ENCODE data around the gene MTA3. TPM values are rescaled to one million over a fixed set of nuclear protein-coding genes. Genes with fewer than 3 reads are reported as not detected.

The MTA3 gene
- total and polyA plus RNA-seq, 8 donors = 23.9 to 82.8 (median 70.6) TPM

DNA sequence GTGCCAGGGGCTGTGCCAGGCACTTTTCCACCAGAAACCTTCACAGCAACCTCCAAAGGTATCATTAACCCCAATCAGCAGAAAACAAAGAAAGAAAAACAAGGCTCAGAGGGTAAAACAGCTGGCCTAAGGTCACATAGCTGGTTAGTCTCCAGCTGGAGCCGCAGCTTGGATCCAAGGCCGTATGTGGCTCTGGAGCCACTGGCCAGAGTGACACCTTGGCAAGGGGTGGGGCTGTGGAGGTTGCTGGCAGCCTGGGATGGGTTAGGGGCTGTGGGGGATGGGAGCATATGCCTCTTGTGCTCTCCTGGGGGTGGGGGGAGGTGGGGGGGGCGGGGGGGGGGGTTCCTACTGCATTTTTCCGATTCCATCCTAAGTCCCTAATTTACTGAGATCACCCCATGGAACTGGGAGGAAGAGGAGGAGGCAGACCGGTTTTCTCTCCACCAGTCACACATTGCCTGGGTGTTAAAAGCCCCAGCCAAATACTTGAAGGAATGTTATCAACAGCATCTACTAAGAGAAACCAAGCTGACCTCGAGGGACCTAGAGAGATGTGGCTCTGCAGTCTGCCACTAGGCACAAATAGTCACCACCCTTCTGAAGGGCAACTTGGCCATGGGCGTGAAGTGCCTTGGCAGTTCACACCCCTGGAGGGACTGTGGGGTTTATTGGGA is 215.9 kb downstream of the MTA3 start:
- Histone ChIP-seq H3K27ac (no peak overlapping the region), H3K9me3 (peaks cover 0 to 13% of the 10 kb centered on the region in 2 donors), H3K36me3 (no peaks in the 10 kb centered on the region), H3K4me3 (no peak overlapping the region), H3K27me3 (no peaks in the 10 kb centered on the region), H3K4me1 (no peaks in the 10 kb centered on the region)
- TF ChIP-seq, protein P1, sequence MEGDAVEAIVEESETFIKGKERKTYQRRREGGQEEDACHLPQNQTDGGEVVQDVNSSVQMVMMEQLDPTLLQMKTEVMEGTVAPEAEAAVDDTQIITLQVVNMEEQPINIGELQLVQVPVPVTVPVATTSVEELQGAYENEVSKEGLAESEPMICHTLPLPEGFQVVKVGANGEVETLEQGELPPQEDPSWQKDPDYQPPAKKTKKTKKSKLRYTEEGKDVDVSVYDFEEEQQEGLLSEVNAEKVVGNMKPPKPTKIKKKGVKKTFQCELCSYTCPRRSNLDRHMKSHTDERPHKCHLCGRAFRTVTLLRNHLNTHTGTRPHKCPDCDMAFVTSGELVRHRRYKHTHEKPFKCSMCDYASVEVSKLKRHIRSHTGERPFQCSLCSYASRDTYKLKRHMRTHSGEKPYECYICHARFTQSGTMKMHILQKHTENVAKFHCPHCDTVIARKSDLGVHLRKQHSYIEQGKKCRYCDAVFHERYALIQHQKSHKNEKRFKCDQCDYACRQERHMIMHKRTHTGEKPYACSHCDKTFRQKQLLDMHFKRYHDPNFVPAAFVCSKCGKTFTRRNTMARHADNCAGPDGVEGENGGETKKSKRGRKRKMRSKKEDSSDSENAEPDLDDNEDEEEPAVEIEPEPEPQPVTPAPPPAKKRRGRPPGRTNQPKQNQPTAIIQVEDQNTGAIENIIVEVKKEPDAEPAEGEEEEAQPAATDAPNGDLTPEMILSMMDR (IDR thresholded peaks at IDR 0.05) = no peak
- DNase-seq = no peak
- no peak for ATAC-seq
- intact Hi-C loops (cut with DNase I) = no loop called here

DNA sequence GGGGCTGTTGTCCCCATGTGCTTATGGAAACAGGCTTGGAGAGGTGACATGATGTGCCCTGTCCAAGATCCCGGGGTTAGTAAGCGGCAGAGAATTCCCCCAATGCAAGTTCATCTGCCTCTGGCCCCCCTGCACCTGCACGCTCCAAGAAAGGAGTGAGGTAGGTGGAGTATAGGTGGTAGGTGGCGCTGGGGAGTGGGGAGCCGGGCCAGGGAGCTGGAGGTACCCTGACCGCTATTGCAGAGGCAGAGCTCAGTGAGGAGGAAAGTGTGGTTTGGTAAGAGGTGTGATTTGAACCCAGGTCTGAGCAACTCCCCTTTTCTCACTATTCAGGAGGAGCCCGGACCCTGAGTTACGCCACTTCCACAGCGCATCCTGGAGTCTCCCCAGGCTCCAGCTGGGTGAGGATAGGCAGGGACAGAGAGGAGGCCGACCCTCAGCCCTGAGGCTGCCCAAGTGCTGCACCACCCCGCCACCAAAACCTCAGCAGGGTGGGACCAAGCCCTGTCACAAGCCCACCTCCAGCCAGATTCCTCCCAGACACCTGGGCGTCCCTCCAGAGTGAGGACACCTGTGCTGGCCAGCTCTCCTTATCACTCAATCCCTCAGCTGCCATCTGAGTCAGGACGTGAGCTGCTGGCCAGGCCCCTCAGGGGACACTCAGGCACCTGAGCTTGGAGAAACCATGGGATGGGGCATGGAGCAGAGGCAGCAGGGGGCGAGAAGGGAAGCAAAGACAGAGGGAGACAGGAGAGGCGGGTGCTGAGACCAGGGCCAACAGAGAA is 218.3 kb downstream of the MTA3 start:
- Histone ChIP-seq H3K4me1 (peaks cover 0 to 1% of the 10 kb centered on the region in 2 donors), H3K27ac (no peak overlapping the region), H3K9me3 (no peaks in the 10 kb centered on the region), H3K27me3 (no peaks in the 10 kb centered on the region), H3K4me3 (no peak overlapping the region), H3K36me3 (no peaks in the 10 kb centered on the region)
- TF ChIP-seq, protein P1 (IDR thresholded peaks at IDR 0.05) = no peak
- DNase-seq (no peak), ATAC-seq (no peak)
- intact Hi-C loops (cut with DNase I) = no loop called here

DNA sequence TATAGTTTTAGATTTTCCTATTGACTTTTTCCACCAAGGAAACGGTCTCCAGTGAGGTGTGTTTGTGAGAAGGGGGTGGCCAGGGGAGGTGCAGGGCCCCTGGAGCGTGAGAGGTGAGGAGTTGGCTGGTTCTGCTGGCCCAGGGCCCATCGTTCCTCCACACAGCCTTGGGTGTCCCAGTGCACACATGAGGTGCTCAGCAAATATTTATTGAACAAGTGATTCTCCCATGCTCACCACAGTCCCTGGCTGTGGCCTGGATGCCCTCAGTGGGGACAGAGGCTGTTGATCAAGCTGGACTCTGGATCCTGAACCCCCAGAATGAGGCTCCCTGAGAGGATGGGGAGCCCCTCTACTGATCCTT is 219.0 kb downstream of the MTA3 start:
- H3K27ac ChIP-seq = no peak overlapping the region
- no peaks in the 10 kb centered on the region for H3K36me3 ChIP-seq
- peaks cover 0 to 4% of the 10 kb centered on the region in 2 donors for H3K4me1 ChIP-seq
- DNase-seq (no peak), ATAC-seq (no peak)
- H3K4me3 ChIP-seq = no peak overlapping the region
- peaks cover 0 to 1% of the 10 kb centered on the region in 2 donors for H3K27me3 ChIP-seq
- intact Hi-C loops (cut with DNase I) = no loop called here
- H3K9me3 ChIP-seq = no peaks in the 10 kb centered on the region
- TF ChIP-seq, protein P1 (IDR thresholded peaks at IDR 0.05) = no peak

DNA sequence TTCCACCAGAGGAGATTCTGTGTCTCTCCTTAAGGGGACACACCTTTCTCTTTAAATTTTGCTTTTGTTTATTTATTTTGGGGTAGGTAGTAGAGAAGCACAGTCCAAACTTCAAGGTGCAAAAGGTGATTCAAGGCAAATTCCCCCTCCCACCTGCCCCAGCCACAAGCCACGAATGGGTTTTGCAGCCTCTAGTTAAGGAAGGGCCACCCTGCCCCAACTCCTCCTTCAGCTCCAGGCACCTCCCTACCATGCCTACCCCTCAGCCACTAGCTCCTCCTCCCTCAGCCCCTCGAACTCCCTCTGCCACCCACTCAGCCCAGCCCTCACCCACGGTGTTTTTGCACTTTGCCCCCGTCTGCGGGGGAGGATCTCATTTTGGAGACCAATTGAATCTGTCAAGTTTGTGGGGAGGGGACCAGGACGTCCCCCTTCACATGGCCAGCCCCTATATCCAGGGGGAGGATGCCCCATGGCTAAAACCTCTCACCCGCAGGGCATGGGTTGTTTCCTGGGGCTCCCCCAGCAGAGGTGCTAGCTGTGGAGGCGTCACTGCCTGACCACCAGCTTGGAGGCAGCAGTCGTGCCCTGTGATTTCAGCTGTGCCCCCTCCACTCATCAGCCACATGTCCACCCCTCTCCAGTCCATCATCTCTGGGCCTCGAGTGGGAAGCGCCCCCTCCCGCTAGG is 219.5 kb downstream of the MTA3 start:
- peaks cover 0 to 4% of the 10 kb centered on the region in 2 donors for H3K4me1 ChIP-seq
- no peaks in the 10 kb centered on the region for H3K9me3 ChIP-seq
- no peaks in the 10 kb centered on the region for H3K36me3 ChIP-seq
- H3K27ac ChIP-seq = no peak overlapping the region
- TF ChIP-seq, protein P1 (IDR thresholded peaks at IDR 0.05) = no peak
- ATAC-seq (no peak), DNase-seq (no peak)
- intact Hi-C loops (cut with DNase I) = no loop called here
- H3K27me3 ChIP-seq = peaks cover 0 to 6% of the 10 kb centered on the region in 2 donors
- no peak overlapping the region for H3K4me3 ChIP-seq

DNA sequence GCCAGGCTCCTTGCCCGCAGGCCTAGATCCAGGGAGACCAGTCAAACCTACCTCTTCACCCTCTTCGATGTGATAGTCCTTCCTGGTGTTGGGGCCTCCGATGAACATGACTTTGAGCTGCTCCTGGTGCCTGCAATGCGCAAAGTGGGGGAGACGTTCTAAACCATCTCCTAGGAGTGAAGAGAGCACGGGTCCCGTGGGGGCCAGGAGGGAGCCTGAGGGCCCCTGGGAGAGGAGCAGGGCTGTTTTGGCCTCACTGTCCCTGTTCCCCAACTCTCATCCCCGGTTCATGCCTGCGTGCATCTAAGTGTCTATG is 220.0 kb downstream of the MTA3 start:
- TF ChIP-seq, protein P1 (IDR thresholded peaks at IDR 0.05) = no peak
- peaks cover 0 to 9% of the 10 kb centered on the region in 2 donors for H3K4me1 ChIP-seq
- H3K27me3 ChIP-seq = peaks cover 0 to 11% of the 10 kb centered on the region in 2 donors
- no peak overlapping the region for H3K27ac ChIP-seq
- DNase-seq = no peak
- no peaks in the 10 kb centered on the region for H3K9me3 ChIP-seq
- intact Hi-C loops (cut with DNase I) = no loop called here
- no peaks in the 10 kb centered on the region for H3K36me3 ChIP-seq
- no peak for ATAC-seq
- H3K4me3 ChIP-seq = no peak overlapping the region
